GM12878 (cell line): Measurements from ENCODE around the gene SNED1. TPM values are rescaled to one million over a fixed set of nuclear protein-coding genes. Genes with fewer than 3 reads are reported as not detected.

Experiments used
- ATAC-seq: fragments of 200-7000 bp; cut with Tn5 transposase; 3 replicates; pipeline ENCODE4 v1.9.1; 2020; ENCODE audit warnings: mild to moderate bottlenecking, moderate library complexity
- BruUV-seq: library from RNA; stranded (reverse); fragments of 400-500 nt; replicated peaks from 2 replicates; lab custom pipeline; 2021; lab: Mats Ljungman, UMichigan
- CTCF ChIA-PET: fragments of 300-600 bp; sonication (Branson Sonifier 250); formaldehyde crosslinking; extraction: SDS; loops from one replicate; lab custom pipeline; 2021; ENCODE audit warnings: inconsistent platforms; lab: Yijun Ruan, JAX
- POLR2A ChIA-PET: fragments of 350-600 bp; formaldehyde crosslinking; extraction: SDS; loops from one replicate; lab custom pipeline; 2021; ENCODE audit warnings: inconsistent platforms; lab: Charles Lee
- RAD21 ChIA-PET: fragments of 300-600 bp; sonication (Branson Sonifier 250); formaldehyde crosslinking; loops from one replicate; lab custom pipeline; 2023; ENCODE audit warnings: antibody characterized with exemption; ENCODE audit not compliant: unreplicated experiment; lab: Charles Lee
- SMC1A ChIA-PET: fragments of 300-600 bp; sonication (Branson Sonifier 250); formaldehyde crosslinking; loops from one replicate; lab custom pipeline; 2023; ENCODE audit not compliant: unreplicated experiment, uncharacterized antibody; lab: Charles Lee
- DNase-seq: peaks from one replicate; pipeline ENCODE4 v3.0.0-alpha.2; 2011; ENCODE audit warnings: low read depth, low spot score
- FAIRE-seq: peaks from 3 replicates; lab custom pipeline; 2011; peaks lifted over from hg19 to GRCh38; lab: Jason Lieb, UNC
- H2AFZ ChIP-seq: 2 replicates; pipeline ENCODE4 v1.6.0; 2011; ENCODE audit warnings: low read depth, low read length, control low read depth; ENCODE audit not compliant: control insufficient read depth
- H3K27ac ChIP-seq: 2 replicates; pipeline ENCODE4 v1.5.1; 2011; ENCODE audit warnings: control low read depth; ENCODE audit not compliant: control insufficient read depth, insufficient read depth
- H3K27me3 ChIP-seq, 2 experiments: replicated peaks in 1 of 2; 2 replicates each; pipeline versions ENCODE4 v1.6.0 to v1.6.1; 2011; ENCODE audit warnings: low read length in 1 of 2; ENCODE audit not compliant: control insufficient read depth in 2 of 2, insufficient read depth in 2 of 2
- H3K36me3 ChIP-seq, 2 experiments: 2 replicates each; pipeline ENCODE4 v1.5.1; 2011; ENCODE audit warnings: low read length in 1 of 2; ENCODE audit not compliant: control insufficient read depth in 2 of 2, insufficient read depth in 2 of 2
- H3K4me1 ChIP-seq: 2 replicates; pipeline ENCODE4 v1.6.1; 2011; ENCODE audit warnings: mild to moderate bottlenecking, low read length, moderate library complexity, mixed read lengths; ENCODE audit not compliant: control insufficient read depth, insufficient read depth
- H3K4me2 ChIP-seq: 2 replicates; pipeline ENCODE4 v1.6.0; 2011; ENCODE audit warnings: control low read depth; ENCODE audit not compliant: control insufficient read depth, insufficient read depth
- H3K4me3 ChIP-seq: fragments of 200-600 bp; sonication (generic); 2 replicates; pipeline ENCODE4 v1.5.1; 2016
- H3K79me2 ChIP-seq: 2 replicates; pipeline ENCODE4 v1.6.0; 2011; ENCODE audit warnings: low read length; ENCODE audit not compliant: control insufficient read depth, insufficient read depth
- H3K9ac ChIP-seq: 2 replicates; pipeline ENCODE4 v1.8.0; 2011; ENCODE audit warnings: low read length, control low read depth, mixed read lengths; ENCODE audit not compliant: control insufficient read depth, insufficient read depth
- H3K9me3 ChIP-seq: replicated peaks from 3 replicates; pipeline ENCODE4 v1.5.1; 2011; ENCODE audit warnings: mild to moderate bottlenecking, low read length; ENCODE audit not compliant: control insufficient read depth, insufficient read depth
- H4K20me1 ChIP-seq: 2 replicates; pipeline ENCODE4 v1.6.0; 2011; ENCODE audit not compliant: control insufficient read depth, insufficient read depth
- BACH1 ChIP-seq: fragments of 450-650 bp; IDR thresholded peaks from 2 replicates; pipeline ENCODE4 v1.6.1; 2017; ENCODE audit warnings: mild to moderate bottlenecking, borderline replicate concordance
- CBX3 ChIP-seq: fragments of 200-600 bp; sonication (generic); IDR thresholded peaks from 2 replicates; pipeline ENCODE4 v1.6.1; 2016; ENCODE audit warnings: low read depth, borderline replicate concordance
- HDAC2 ChIP-seq: fragments of 200-600 bp; sonication (generic); IDR thresholded peaks from 2 replicates; pipeline ENCODE4 v1.6.1; 2017
- SKIL ChIP-seq: fragments of 450-650 bp; IDR thresholded peaks from 2 replicates; pipeline ENCODE4 v1.6.1; 2017; ENCODE audit warnings: mild to moderate bottlenecking, low read depth, inconsistent platforms; ENCODE audit not compliant: poor library complexity, severe bottlenecking
- SREBF1 ChIP-seq: IDR thresholded peaks from 2 replicates; pipeline ENCODE4 v1.6.1; 2012; ENCODE audit warnings: mild to moderate bottlenecking, low read length
- YBX1 ChIP-seq: fragments of 450-650 bp; IDR thresholded peaks from 2 replicates; pipeline ENCODE4 v1.6.1; 2016; ENCODE audit warnings: antibody characterized with exemption
- ZNF217 ChIP-seq: fragments of 450-650 bp; IDR thresholded peaks from 2 replicates; pipeline ENCODE4 v1.6.1; 2017; ENCODE audit warnings: antibody characterized with exemption, mild to moderate bottlenecking
- WGBS: methylation state at CpG from one replicate; pipeline ENCODE4 v1.1.6; 2016; ENCODE audit warnings: low lambda C conversion rate; ENCODE audit not compliant: insufficient replicate concordance, insufficient coverage; ENCODE audit errors: missing lambda C conversion rate; 5-methylcytosine and 5-hydroxymethylcytosine counted together
- in situ Hi-C: fragments of 300-500 bp; cut with MboI; formaldehyde crosslinking; loops from 9 replicates; pipeline ENCODE4 v1.14.3; 2018; ENCODE audit warnings: mixed read lengths
- intact Hi-C: fragments of 100-400 bp; cut with micrococcal nuclease; formaldehyde crosslinking; loops from one replicate; pipeline ENCODE4 v1.14.2; 2022; ENCODE audit not compliant: unreplicated experiment
- polyA plus RNA-seq, 11 experiments: library from polyadenylated mRNA; depleted of rRNA in 4 of 11; unstranded in 6 of 11; stranded (reverse) in 5 of 11; fragments of >200 nt; fragmentation: Nextera tagmentation in 4 of 11; fragmentation: Illumina TruSeq in 1 of 11; extraction: Ambion mirVana in 4 of 11; extraction: Trizol in 1 of 11; gene quantifications; 1 replicate in 1 of 11; 2 replicates in 10 of 11; pipeline versions ENCODE4 v1.2.1 to v1.2.3, GENCODE V29; 2011 to 2016; ENCODE audit warnings: inconsistent platforms in 2 of 11, missing spikeins in 2 of 11, low read depth in 1 of 11
- total RNA-seq, 4 experiments: library from RNA; depleted of rRNA in 3 of 4; stranded (reverse); fragments of >200 nt in 3 of 4; fragmentation: Illumina TruSeq in 1 of 4; extraction: Trizol in 1 of 4; gene quantifications; 2 replicates each; pipeline versions ENCODE4 v1.2.1 to v1.2.3, GENCODE V29; 2013 to 2021

SNED1 gene
- total and polyA plus RNA-seq, 10 of the 15 experiments (the other 5 are each of a cell fraction or from before 2014, with no cell fraction given), result 0.05 to 8.4 (median 3.0) TPM

GRCh38 chr2:241048949-241049343 lies 50.5 kb downstream of the SNED1 start:
- intact Hi-C loops, result no loop called here
- RAD21 ChIA-PET, result no interaction called here
- SMC1A ChIA-PET, result interaction anchor here (1.0 kb wide), 1 partner anchor 10 kb away, joined by 3 read pairs; no protein-coding TSS in a partner anchor
- Histone ChIP-seq H3K36me3 (no peaks in the 10 kb centered on the region; a peak in 1 of 4 replicates), H3K27ac (no peak overlapping the region), H3K9ac (no peak overlapping the region), H2AFZ (no peak overlapping the region), H3K4me2 (no peak overlapping the region), H4K20me1 (no peaks in the 10 kb centered on the region), H3K27me3 (no peaks in the 10 kb centered on the region), H3K9me3 (no peaks in the 10 kb centered on the region), H3K4me1 (peaks cover 4% of the 10 kb centered on the region), H3K79me2 (no peaks in the 10 kb centered on the region), H3K4me3 (no peak overlapping the region)
- CTCF ChIA-PET, result no interaction called here
- TF ChIP-seq CBX3 (no peak), SREBF1 (no peak), HDAC2 (no peak), BACH1 (no peak), ZNF217 (no peak), YBX1 (no peak), SKIL (no peak)
- ATAC-seq, result no peak
- BruUV-seq, result no TSS peak
- POLR2A ChIA-PET, result no interaction called here
- no peak for DNase-seq
- WGBS, result 76% methylated on average over 11 of the region's 11 CpGs
- in situ Hi-C loops, result no loop called here
- FAIRE-seq, result no peak
